22Rv1 (cell line): ENCODE measurements around the gene GRK3.
"Not testable (repeated sequence)": the region's sequence is repeated elsewhere in the genome, so short reads cannot be mapped to it uniquely, and the experiment has no call there.

Source experiments
- ZFX ChIP-seq: fragments of 450-650 bp; IDR thresholded peaks from 2 replicates; pipeline ENCODE4 v1.6.1; 2017; ENCODE audit warnings: antibody characterized with exemption, borderline replicate concordance
- TF ChIP-seq, protein P1 (sequence below): fragments of 450-650 bp; IDR thresholded peaks from 2 replicates; pipeline ENCODE4 v1.5.1; 2017; ENCODE audit warnings: mild to moderate bottlenecking

GRCh38 chr22:25614791-25615190, 50.3 kb downstream of the GRK3 start:
- TF ChIP-seq, protein P1, sequence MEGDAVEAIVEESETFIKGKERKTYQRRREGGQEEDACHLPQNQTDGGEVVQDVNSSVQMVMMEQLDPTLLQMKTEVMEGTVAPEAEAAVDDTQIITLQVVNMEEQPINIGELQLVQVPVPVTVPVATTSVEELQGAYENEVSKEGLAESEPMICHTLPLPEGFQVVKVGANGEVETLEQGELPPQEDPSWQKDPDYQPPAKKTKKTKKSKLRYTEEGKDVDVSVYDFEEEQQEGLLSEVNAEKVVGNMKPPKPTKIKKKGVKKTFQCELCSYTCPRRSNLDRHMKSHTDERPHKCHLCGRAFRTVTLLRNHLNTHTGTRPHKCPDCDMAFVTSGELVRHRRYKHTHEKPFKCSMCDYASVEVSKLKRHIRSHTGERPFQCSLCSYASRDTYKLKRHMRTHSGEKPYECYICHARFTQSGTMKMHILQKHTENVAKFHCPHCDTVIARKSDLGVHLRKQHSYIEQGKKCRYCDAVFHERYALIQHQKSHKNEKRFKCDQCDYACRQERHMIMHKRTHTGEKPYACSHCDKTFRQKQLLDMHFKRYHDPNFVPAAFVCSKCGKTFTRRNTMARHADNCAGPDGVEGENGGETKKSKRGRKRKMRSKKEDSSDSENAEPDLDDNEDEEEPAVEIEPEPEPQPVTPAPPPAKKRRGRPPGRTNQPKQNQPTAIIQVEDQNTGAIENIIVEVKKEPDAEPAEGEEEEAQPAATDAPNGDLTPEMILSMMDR: not testable (repeated sequence)
- TF ChIP-seq ZFX: not testable (repeated sequence)
